IgD-negative memory B cell (primary cell): Measurements from ENCODE around the gene KIF5A. TPM values are rescaled to one million over a fixed set of nuclear protein-coding genes. Genes with fewer than 3 reads are reported as not detected.

Source experiments
- H3K27ac Mint-ChIP-seq, 3 donors: one replicate each; pipeline ENCODE4 v1.8.0; 2020 to 2022; ENCODE audit warnings: mild to moderate bottlenecking in 3 of 3, mixed read lengths in 3 of 3, moderate library complexity in 1 of 3
- H3K27me3 Mint-ChIP-seq: one replicate; pipeline ENCODE4 v1.8.0; 2021; ENCODE audit warnings: mixed read lengths
- H3K36me3 Mint-ChIP-seq: one replicate; pipeline ENCODE4 v1.8.0; 2020; ENCODE audit warnings: mild to moderate bottlenecking, mixed read lengths
- H3K4me1 Mint-ChIP-seq, 3 donors: one replicate each; pipeline ENCODE4 v1.8.0; 2020 to 2022; ENCODE audit warnings: mixed read lengths in 3 of 3, mild to moderate bottlenecking in 1 of 3
- H3K4me3 Mint-ChIP-seq, 4 donors: one replicate each; pipeline ENCODE4 v1.8.0; 2020 to 2022; ENCODE audit warnings: mild to moderate bottlenecking in 4 of 4, mixed read lengths in 4 of 4, moderate library complexity in 3 of 4
- H3K9me3 Mint-ChIP-seq, 3 donors: one replicate each; pipeline ENCODE4 v1.8.0; 2020 to 2021; ENCODE audit warnings: mixed read lengths in 3 of 3, mild to moderate bottlenecking in 1 of 3
- polyA plus RNA-seq: library from polyadenylated mRNA; unstranded; fragments of 300-500 nt; fragmentation: Illumina TruSeq; gene quantifications from one replicate; pipeline ENCODE4 v1.2.3, GENCODE V29; 2021

The KIF5A gene
- polyA plus RNA-seq, 1 donor from 2014 or later = not detected

DNA sequence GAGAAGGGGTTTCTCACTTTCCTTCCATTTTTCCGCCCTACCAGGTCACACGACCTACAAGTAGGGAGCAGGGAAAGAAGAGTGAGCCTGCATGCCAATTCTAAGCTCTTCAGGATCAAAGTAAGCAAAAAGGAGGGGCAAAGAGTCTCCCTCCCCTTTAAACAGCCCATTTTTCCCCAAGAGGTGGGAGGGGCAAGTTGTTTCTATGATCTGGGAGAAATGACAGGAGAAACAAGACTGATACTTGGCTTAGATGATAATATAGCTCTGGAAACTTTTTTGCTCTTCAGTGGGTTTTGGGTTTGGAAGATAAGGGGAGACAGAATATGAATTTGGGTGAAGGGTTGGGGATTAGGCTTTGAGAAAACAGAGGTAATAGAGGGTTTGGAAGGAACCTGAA is 56.6 kb downstream of the KIF5A start:
- Mint-ChIP-seq H3K4me1 (peaks cover 12 to 13% (median 13%) of the 10 kb centered on the region in 3 donors), H3K9me3 (no peaks in the 10 kb centered on the region), H3K27me3 (peaks cover 30% of the 10 kb centered on the region), H3K4me3 (peak overlapping the region in 2 of 4 donors; percentile 51 to 60), H3K27ac (no peak overlapping the region), H3K36me3 (peaks cover 10% of the 10 kb centered on the region)

- Mint-ChIP-seq H3K27ac (no peak overlapping the region), H3K4me3 (peak overlapping the region in 1 of 4 donors; percentile 60), H3K4me1 (peaks cover 12 to 13% (median 13%) of the 10 kb centered on the region in 3 donors), H3K9me3 (no peaks in the 10 kb centered on the region), H3K27me3 (peaks cover 31% of the 10 kb centered on the region), H3K36me3 (peaks cover 6% of the 10 kb centered on the region)
These were observed 57.0 kb downstream of the KIF5A start for GRCh38 chr12:57606821-57607220.

DNA sequence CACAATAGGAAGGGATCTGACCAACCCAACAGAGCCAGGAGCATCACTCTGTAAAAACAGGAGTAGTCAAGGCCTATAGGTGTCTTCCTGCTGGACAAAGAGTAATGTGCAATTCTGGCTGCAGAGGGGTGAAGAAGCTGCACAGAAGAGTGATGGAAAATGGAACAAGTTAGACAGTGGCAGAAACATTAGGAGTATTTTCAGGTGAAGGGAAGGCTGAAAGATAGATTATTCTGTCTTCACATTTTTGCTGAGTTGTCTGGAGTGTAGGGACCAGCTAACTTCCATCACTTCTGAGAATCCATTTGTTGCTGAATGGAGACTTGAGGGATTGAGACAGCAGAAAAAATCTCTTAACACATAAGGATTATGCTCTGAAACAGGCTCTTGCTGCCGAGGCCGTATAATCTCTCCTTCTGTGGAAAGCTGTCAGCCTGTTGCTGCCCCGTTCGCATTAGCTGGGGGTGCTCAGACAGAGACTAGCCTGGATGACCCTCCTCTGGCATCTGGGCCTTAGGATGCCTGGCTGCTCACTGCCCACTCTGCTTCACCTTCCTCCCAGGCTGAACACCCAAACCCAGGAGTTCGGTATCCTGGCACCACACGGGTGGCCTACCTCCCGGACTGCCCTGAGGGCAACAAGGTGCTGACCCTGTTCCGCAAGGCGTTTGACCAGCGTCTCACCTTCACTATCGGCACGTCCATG is 58.3 kb downstream of the KIF5A start:
- no peak overlapping the region for H3K27ac Mint-ChIP-seq
- peak overlapping the region in 1 of 4 donors; percentile 11 for H3K4me3 Mint-ChIP-seq
- peaks cover 12 to 13% (median 13%) of the 10 kb centered on the region in 3 donors for H3K4me1 Mint-ChIP-seq
- no peaks in the 10 kb centered on the region for H3K36me3 Mint-ChIP-seq
- no peaks in the 10 kb centered on the region for H3K9me3 Mint-ChIP-seq
- peaks cover 34% of the 10 kb centered on the region for H3K27me3 Mint-ChIP-seq

DNA sequence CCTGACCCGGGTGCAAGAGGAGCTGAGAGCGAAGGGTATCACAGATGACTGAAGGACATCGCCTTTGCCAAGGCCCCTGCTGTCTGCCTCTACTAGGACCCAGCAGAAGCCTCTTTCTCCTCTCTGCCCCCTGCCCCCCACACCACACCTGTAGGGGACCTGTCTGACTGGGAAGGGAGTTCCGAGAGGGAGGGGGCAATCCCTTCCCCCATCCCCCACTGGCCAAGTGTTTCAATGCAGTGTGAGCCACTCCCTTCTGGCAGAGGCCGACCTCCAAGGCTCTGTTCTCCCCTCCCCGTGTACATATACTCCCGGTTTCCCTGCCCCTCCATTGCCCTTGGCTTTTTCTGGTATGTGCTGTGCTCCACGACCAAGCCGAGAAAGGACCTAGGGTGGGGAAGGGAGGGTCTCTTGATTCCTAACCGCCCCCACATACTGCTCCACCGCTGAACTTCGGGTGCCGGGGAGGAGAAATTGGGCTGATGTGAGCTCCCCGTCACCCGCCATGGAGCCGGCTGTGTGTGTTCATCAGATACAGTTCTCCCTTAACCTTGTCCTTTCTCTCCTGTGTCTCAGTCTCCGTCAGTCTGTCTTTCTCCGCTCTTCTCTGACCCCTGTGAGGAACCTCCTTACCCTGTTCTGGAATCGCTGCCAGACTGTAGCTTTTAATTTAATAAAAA is 59.4 kb downstream of the KIF5A start:
- no peak overlapping the region for H3K27ac Mint-ChIP-seq
- H3K27me3 Mint-ChIP-seq = peaks cover 31% of the 10 kb centered on the region
- H3K9me3 Mint-ChIP-seq = no peaks in the 10 kb centered on the region
- no peaks in the 10 kb centered on the region for H3K36me3 Mint-ChIP-seq
- H3K4me3 Mint-ChIP-seq = peak overlapping the region in 1 of 4 donors; percentile 54
- peaks cover 9 to 18% (median 17%) of the 10 kb centered on the region in 3 donors for H3K4me1 Mint-ChIP-seq

GRCh38 chr12:57609781-57610553 is 60.1 kb downstream of the KIF5A start:
- H3K9me3 Mint-ChIP-seq = no peaks in the 10 kb centered on the region
- H3K4me1 Mint-ChIP-seq = peaks cover 16 to 24% (median 23%) of the 10 kb centered on the region in 3 donors
- H3K27me3 Mint-ChIP-seq = peaks cover 31% of the 10 kb centered on the region
- no peaks in the 10 kb centered on the region for H3K36me3 Mint-ChIP-seq
- H3K27ac Mint-ChIP-seq = peak overlapping the region in 1 of 3 donors; percentile 10
- peak overlapping the region; percentile 34 to 67 (median 45) for H3K4me3 Mint-ChIP-seq

DNA sequence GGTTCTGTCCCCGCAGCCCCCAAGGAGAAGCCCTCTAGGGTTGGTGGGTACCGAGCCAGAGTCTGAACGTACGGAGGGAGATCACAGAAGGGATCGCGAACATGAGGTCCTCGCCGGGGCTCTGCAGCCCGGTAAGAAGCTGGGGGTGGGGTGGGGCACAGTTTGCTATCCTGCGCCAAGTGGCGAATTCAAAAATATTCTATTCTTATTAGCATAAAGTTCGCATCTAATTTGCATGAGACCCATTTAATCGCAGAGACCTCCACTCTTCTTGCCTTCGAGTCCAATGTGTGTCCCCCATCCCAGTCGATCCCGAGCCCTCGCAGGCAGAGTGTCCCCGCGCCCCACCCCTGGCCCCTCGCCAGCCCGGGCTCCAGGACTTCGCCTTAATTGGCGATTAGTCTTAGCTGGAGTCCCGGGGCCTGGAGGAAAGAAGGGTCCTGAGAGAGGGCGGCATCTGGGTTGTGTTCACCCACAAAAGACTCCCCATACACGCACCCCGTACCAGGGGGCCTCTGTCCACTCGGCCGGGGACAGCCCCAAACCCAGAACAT is 60.8 kb downstream of the KIF5A start:
- Mint-ChIP-seq H3K27ac (peak overlapping the region in 1 of 3 donors; percentile 10), H3K4me3 (peak overlapping the region; percentile 34 to 72 (median 45)), H3K36me3 (no peaks in the 10 kb centered on the region), H3K9me3 (no peaks in the 10 kb centered on the region), H3K4me1 (peaks cover 23 to 28% (median 27%) of the 10 kb centered on the region in 3 donors), H3K27me3 (peaks cover 26% of the 10 kb centered on the region)

DNA sequence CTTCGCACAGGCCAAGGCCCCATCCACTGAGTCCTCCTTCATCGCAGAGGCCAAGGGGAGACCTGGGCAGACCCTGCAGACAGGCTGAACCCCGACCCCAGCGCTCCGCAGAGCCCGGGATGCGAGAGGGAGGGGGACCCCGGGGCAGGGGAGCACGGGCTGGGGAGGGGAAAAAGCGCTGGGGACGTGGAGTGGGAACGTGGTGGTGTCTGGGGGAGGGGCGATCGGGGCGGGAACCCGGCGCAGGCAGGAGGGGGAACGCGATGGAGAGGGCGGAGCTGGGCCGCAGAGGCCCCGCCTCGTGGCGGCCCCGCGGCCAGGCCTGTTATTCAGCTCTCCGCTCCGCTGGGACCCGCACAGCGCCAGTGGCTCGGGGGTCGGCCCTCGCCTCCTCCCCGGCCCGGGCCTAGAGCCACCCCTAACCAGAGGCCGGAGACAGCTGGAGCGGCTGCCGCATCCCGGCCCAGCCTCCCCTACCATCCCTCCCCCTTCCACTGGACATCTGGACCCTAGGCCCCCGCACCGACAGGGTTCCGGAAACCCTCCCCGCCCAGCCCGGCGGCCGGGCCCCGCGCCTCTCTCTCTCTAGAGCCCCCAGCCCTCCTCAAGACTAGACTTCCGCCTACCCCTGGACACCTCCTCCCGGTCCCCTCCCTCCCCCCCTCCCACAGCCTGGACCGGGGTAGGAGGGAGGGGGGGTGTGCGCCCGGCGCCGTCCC is 61.4 kb downstream of the KIF5A start, which contains the start of gene ARHGEF25:
Gene ARHGEF25 (plus strand): TSS at position 328 of the 719 bp plus-strand sequence. CDS start 460 bp downstream, outside the sequence.
- peaks cover 25 to 32% (median 29%) of the 10 kb centered on the region in 3 donors for H3K4me1 Mint-ChIP-seq
- H3K9me3 Mint-ChIP-seq = no peaks in the 10 kb centered on the region
- peak within 1 kb of the TSS; percentile 41 to 85 (median 68) for H3K4me3 Mint-ChIP-seq
- peak within 1 kb of the TSS in 1 of 3 donors; percentile 10 for H3K27ac Mint-ChIP-seq
- H3K36me3 Mint-ChIP-seq = no peaks in the 10 kb centered on the region
- peaks cover 26% of the 10 kb centered on the region for H3K27me3 Mint-ChIP-seq

DNA sequence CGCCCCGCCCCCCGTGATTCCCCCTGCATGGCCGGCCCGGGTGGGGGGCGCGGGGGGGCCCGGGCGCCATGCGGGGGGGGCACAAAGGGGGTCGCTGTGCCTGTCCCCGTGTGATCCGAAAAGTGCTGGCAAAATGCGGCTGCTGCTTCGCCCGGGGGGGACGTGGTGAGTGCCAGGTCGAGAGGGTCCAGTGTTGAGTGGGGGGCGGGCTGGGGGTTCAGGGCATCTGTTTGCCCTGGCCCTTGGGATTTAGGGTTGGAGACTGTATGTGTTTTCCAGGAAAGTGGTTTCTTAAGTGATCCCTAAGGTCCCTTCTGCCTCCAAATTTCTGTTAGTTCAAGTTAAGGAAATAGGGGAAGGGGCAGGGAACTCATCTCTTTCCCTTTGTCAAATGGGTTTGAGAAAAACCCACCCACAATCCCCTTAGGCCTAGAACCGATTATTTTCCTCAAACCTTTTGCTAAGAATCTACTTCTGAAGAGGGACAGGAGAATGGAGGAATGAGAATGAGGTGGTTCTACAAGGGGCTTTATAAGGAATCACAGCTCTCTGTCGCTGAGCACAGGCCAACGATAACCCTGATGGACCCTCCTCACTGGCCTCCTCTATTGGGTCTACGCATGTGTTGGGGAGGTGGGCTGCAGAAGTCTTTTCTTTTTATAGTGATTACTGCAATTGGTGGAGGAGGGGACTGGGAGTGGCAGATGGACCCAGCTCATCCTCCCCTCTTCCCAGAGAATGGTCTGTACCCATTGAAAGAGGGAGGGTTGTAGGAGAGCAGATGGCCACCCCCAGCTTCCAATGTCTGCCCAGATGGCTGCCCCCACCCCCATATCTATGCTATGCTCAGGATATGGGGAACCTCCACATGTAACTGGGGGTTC is 62.2 kb downstream of the KIF5A start:
- Mint-ChIP-seq H3K4me1 (peaks cover 29 to 32% (median 29%) of the 10 kb centered on the region in 3 donors), H3K4me3 (peak overlapping the region in 3 of 4 donors; percentile 52 to 85 (median 84)), H3K9me3 (no peaks in the 10 kb centered on the region), H3K36me3 (no peaks in the 10 kb centered on the region), H3K27ac (no peak overlapping the region), H3K27me3 (peaks cover 30% of the 10 kb centered on the region)

DNA sequence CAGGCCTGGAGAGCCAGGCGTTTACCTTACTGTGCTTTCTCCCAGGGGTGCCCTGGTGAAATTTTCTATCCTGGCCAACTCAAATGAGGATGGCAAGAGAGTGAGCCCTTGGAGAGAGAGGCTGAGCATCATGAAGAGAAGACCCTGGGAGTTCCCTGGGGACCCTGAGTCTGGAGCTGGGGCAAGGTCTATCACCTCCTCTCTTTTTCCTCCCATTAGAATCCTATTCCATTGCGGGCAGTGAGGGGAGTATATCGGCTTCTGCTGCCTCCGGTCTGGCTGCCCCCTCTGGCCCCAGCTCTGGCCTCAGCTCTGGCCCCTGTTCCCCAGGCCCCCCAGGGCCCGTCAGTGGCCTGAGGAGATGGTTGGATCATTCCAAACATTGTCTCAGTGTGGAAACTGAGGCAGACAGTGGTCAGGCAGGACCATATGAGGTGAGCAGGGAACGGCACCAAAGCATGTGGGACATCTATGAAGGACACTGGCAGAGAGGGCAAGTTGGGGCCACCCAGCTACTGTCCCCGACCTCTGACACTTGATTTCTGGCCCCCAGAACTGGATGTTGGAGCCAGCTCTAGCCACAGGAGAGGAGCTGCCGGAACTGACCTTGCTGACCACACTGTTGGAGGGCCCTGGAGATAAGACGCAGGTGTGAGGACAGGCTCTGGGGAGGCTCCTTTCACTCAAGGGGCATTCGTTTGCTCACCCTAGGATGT is 63.0 kb downstream of the KIF5A start:
- peaks cover 29 to 32% (median 29%) of the 10 kb centered on the region in 3 donors for H3K4me1 Mint-ChIP-seq
- peaks cover 34% of the 10 kb centered on the region for H3K27me3 Mint-ChIP-seq
- H3K27ac Mint-ChIP-seq = peak overlapping the region in 2 of 3 donors; percentile 74 to 80
- peak overlapping the region in 2 of 4 donors; percentile 54 to 79 for H3K4me3 Mint-ChIP-seq
- H3K36me3 Mint-ChIP-seq = no peaks in the 10 kb centered on the region
- no peaks in the 10 kb centered on the region for H3K9me3 Mint-ChIP-seq

GRCh38 chr12:57613427-57614109 is 63.7 kb downstream of the KIF5A start:
- Mint-ChIP-seq H3K9me3 (no peaks in the 10 kb centered on the region), H3K27me3 (peaks cover 37% of the 10 kb centered on the region), H3K27ac (peak overlapping the region in 2 of 3 donors; percentile 74 to 80), H3K36me3 (no peaks in the 10 kb centered on the region), H3K4me3 (peak overlapping the region in 3 of 4 donors; percentile 54 to 79 (median 60)), H3K4me1 (peaks cover 29 to 32% (median 29%) of the 10 kb centered on the region in 3 donors)

GRCh38 chr12:57614178-57614947 is 64.5 kb downstream of the KIF5A start:
- H3K36me3 Mint-ChIP-seq = no peaks in the 10 kb centered on the region
- H3K4me1 Mint-ChIP-seq = peaks cover 34 to 38% (median 35%) of the 10 kb centered on the region in 3 donors
- peak overlapping the region; percentile 74 to 94 (median 83) for H3K27ac Mint-ChIP-seq
- H3K27me3 Mint-ChIP-seq = peaks cover 38% of the 10 kb centered on the region
- H3K9me3 Mint-ChIP-seq = no peaks in the 10 kb centered on the region
- H3K4me3 Mint-ChIP-seq = peak overlapping the region; percentile 47 to 89 (median 74)
